Embryonic facial prominence (tissue), 1 donor: ENCODE measurements around the gene RNF220.

Experiments
- DNase-seq: peaks from one replicate; pipeline ENCODE4 v3.0.0-alpha.2; 2016; ENCODE audit errors: extremely low spot score

Gene RNF220

DNA sequence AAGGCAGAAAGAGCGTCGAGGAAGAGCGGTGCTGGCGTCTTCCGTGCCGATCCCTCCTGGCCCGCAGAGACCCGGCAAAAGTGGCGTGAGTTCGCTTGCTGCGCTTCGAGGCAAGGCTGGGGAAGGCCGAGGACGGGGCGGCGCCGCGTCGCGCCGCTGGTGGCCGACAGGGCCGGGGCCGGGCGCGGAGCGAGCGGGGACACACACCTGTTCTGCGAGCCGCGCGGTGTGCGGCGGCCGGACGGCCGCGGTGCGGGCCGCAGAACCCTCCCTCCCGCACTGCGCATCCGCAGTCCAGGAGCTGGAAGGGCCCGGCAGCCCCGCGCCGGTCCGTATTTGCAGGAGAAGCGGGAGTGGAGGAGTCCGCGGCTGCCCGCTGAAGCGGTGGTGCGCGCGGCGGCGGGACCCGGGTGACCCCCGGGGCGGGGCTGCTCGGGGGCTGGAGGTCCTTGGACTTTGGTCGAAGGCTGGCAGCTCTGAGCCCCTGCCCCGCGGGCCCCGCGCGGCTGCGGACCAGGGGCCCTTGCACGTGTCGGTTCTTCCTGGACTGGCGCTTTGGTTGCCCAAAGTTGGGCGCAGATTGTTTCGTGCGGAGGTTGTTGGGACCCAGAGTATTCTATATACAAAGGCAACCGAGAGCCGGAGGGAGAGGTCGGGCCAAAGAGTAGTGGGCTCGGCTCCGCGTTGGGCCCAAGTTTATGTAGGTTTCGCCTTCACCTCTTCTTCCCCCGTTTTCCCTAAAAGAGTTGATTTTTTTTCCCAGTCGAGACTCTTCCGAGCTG lies 2.6 kb downstream of the RNF220 start:
- no peak for DNase-seq

- no peak for DNase-seq
Measured at GRCh38 chr1:44408212-44408582, 3.1 kb downstream of the RNF220 start.

GRCh38 chr1:44408632-44409602 lies 3.9 kb downstream of the RNF220 start:
- no peak for DNase-seq

DNA sequence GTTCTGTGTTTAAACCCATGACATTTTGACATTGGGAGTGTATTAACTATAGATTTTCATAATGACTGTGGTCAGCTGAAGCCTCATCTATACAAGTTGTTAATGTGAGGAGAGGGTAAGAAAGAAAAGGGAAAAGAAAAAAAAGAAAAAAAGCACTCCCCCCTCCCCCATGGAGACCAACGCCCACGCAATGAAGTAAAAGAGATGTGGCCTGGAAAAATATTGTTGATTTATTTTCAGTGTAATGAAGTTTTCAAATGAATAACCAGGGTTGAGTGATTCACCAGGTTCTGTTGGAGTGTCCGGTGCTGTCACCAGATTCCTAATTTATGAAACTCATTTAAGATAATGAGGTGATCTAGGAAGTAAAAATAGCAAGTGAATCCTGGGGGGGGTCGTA lies 4.7 kb downstream of the RNF220 start:
- DNase-seq = no peak

DNA sequence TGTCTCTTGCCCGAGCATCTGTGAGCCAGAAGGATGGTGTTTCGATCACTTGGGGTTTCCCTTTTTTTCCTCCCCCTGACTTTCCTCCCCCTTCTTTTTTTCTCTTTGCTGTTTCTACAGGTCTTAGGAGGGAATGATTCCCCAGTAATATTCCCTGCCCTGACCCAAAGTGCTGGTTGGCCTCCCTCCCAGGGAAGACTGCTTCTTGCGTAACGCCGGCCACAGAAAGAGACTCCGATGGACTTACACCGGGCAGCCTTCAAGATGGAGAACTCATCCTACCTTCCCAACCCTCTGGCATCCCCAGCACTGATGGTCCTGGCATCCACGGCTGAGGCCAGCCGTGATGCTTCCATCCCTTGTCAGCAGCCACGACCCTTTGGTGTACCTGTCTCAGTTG lies 6.8 kb downstream of the RNF220 start:
- no peak for DNase-seq

DNA sequence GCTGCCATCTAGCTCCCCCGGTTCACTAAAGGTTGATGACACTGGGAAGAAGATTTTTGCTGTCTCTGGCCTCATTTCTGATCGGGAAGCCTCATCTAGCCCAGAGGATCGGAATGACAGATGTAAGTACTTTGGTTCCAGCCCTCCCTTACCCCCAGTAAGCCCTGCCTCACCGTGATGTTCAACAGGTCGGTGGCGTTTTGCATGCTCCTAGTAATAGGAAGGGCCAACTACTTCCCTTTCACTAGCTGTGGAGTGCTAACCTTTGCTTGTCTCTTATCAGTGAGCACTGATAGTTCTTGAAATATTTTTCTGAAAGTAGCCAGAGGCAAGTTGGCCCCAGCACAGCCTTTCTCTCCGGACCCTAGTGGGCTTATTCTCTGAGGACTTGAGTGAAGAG lies 7.5 kb downstream of the RNF220 start:
- no peak for DNase-seq

GRCh38 chr1:44413740-44414139 lies 8.7 kb downstream of the RNF220 start:
- no peak for DNase-seq

GRCh38 chr1:44415013-44415412 lies 10.0 kb downstream of the RNF220 start:
- no peak for DNase-seq

- no peak for DNase-seq
Measured at GRCh38 chr1:44416408-44416807, 11.4 kb downstream of the RNF220 start.

DNA sequence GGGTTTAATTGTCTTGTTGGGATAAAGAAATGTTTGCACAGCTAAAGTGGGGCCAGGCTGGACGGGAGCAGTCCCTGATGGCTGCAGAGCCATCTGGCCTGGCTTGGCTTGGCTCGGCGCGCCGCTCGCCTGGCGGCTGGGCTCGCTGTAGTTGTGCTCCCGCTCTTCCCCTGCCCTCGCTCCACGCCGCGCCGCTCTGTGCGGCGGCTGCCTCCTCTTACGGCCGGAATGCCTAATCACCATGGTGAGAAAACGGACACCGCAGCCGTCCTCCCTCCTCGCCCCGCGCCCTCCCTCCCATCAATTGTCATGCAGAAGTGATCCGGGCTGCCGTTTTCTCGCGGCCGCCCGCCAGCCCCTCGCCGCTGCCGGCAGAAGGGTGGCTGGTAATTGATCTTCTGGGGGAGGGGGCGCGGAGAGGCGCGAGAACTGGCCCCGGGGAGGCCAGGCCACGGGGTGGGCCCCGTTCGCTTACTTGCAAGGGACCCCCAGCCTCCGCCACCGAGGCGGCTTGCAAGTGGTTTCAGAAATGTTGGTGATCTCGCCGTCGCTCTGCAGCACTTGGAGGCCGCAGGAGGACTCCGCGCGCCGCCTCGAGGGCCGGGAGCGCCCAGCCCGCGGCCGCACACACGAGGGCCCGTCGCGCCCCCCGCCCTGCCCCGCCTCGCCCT lies 12.4 kb downstream of the RNF220 start:
- no peak for DNase-seq

DNA sequence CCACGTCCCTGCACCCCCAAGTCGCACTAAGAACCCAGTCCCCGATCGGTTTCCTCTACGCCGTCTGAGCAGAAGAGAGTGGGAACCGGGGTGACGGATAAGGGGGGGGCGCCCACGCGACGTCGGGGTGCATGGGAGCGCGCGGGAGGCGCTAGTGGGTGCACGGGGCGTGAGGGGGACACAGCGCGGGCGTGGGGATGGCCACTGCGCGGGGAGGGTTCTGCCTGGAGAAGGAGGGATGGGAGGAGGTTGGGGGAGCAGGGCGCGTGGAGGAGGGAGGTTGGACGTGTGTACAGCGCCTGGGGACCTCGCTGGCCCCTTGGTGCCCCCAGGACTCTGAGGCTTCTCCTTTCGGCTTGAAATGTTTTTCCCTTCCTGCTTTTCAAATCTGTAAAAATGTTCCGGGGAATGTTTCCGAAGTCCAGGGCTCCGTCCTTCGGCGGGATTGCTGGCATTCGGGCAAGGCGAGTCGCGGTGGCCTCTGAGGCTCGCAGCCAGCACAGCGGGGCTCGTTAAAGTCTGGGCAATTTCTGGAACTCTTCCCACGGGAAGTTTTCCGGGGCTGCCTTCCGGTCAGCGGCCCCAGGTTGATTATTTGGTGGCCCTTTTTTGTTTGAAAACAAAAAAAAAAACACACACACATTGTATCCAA lies 13.1 kb downstream of the RNF220 start:
- DNase-seq = no peak

DNA sequence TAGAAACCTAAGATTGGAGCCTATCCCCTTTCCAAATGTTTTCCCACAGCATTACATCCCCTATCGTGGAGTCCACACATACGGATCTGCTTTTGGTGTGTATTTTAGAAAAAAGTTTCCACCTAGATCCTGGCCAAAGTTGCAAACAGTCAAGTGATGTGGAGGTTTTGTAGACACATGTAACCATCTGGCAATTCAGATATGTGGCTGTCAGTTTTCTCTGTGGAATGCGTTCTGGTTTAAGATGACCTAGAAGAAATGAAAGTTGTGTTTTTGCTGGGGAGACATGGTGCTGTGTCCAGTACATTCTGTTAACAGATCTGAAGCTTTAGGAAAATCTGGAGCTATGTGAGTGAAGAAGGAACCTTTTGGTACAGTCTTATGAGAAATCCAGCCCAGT lies 14.8 kb downstream of the RNF220 start:
- DNase-seq = no peak

DNA sequence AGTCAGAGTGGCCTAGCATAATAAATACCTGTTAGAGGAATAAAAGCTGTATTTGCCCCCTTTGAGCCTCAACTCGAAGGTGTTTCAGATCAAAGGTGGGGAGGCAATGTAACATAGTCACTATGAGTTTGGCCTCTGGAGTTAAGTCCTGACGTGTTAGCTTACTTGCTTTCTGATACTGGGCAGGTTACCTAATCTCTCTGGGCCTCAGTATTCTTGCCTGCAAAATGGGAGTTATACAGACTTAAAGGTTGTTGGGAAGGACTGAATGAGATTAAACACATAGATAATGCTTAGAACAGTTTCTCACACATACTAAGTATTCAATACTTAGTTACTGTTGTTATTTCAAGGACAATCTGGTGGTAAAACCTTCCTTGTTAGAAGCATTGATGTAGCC lies 15.5 kb downstream of the RNF220 start:
- DNase-seq = no peak

GRCh38 chr1:44421446-44421884 lies 16.4 kb downstream of the RNF220 start:
- DNase-seq = no peak

GRCh38 chr1:44422161-44422560 lies 17.1 kb downstream of the RNF220 start:
- no peak for DNase-seq

GRCh38 chr1:44423591-44424537 lies 18.8 kb downstream of the RNF220 start:
- DNase-seq = no peak

DNA sequence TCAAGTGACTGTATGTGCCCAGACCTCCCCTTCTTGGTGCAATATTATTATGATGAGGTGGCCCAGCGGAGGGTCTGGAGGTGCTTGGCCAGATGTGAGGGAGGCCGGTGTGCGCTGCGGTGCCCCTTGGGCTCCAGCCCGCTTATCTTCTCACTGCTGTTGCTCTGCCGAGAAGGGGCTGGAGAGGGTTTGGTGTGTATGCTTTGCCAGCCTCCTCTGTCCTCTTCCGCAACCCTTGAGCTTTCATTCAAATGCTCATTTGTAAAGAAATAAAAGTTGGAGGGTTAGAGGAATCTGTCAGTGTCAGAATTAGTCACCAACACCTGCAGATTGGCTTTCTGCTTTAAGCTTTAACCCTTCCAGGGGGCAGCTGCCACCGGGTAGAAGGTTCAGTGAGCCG lies 19.7 kb downstream of the RNF220 start:
- no peak for DNase-seq

DNA sequence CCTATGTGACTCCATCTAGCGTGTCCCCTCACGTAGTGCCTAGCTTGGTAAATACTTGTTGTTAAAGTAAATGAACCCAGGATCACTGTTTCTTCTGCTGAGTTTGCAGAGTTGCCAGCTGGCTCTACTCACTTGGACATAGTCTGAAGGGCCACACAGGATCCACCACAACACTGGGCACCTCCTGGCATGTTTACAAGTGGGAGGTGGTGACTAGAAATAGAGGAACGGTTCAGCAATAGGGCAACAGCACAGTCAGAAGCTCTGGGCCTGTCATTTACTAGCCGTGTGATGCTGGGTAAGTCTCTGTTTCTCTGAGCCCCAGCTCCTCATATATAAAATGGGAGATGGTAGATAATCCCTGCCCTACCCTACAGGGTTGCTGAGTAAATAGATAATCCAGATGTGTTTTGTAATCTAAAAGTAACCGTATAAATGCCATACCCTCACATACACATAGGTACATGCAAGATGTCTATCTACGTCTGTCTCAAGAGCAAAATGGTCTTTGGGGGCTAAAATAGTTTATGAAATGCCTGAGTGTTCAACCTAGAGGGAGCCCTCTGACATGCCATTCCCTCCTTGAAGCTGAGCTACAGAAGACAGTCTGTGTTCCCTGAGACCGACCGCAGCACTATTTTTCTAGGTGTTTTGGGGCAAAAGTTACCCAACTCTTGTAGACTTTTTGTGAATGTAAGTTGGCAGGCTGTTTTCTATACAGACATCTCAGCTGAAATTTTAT lies 20.5 kb downstream of the RNF220 start:
- DNase-seq = no peak

- no peak for DNase-seq
Measured at GRCh38 chr1:44431861-44432260, 26.8 kb downstream of the RNF220 start.

GRCh38 chr1:44433209-44433608 lies 28.2 kb downstream of the RNF220 start:
- no peak for DNase-seq
